SK-N-SH treated with all-trans-retinoic acid at 6 μM for 48 hours (cell line): Measurements from ENCODE around the gene PTGIS.

Experiments used
- CSDC2 ChIP-seq: fragments of 250-450 bp; sonication (Bioruptor Pico); IDR thresholded peaks from 2 replicates; pipeline ENCODE4 v1.5.0; 2020; ENCODE audit warnings: mild to moderate bottlenecking, moderate library complexity
- ESRRG ChIP-seq: fragments of 250-450 bp; sonication (Bioruptor Pico); IDR thresholded peaks from 2 replicates; pipeline ENCODE4 v1.6.1; 2021; ENCODE audit warnings: mild to moderate bottlenecking
- PATZ1 ChIP-seq: fragments of 250-450 bp; sonication (Bioruptor Pico); IDR thresholded peaks from 2 replicates; pipeline ENCODE4 v1.8.0; 2020; ENCODE audit warnings: mild to moderate bottlenecking, moderate library complexity, borderline replicate concordance
- RARB ChIP-seq: fragments of 250-450 bp; sonication (Bioruptor Pico); IDR thresholded peaks from 2 replicates; pipeline ENCODE4 v1.8.0; 2021; ENCODE audit warnings: mild to moderate bottlenecking, moderate library complexity
- SNAI2 ChIP-seq: fragments of 250-450 bp; sonication (Bioruptor Pico); IDR thresholded peaks from 2 replicates; pipeline ENCODE4 v1.5.0; 2020; ENCODE audit warnings: mild to moderate bottlenecking, moderate library complexity
- TCF4 ChIP-seq: fragments of 250-450 bp; sonication (Bioruptor Pico); IDR thresholded peaks from 2 replicates; pipeline ENCODE4 v1.8.0; 2021; ENCODE audit warnings: mild to moderate bottlenecking, moderate library complexity, borderline replicate concordance
- ZC3H10 ChIP-seq: fragments of 250-450 bp; sonication (Bioruptor Pico); IDR thresholded peaks from 2 replicates; pipeline ENCODE4 v1.5.1; 2021; ENCODE audit warnings: mild to moderate bottlenecking, moderate library complexity
- ZFP3 ChIP-seq: fragments of 250-450 bp; sonication (Bioruptor Pico); IDR thresholded peaks from 2 replicates; pipeline ENCODE4 v1.5.0; 2020; ENCODE audit warnings: mild to moderate bottlenecking, moderate library complexity

- TF ChIP-seq RARB (CRISPR knock-in tag) (no peak), ZFP3 (CRISPR knock-in tag) (no peak), PATZ1 (CRISPR knock-in tag) (no peak), ESRRG (CRISPR knock-in tag) (no peak), ZC3H10 (CRISPR knock-in tag) (no peak), SNAI2 (CRISPR knock-in tag) (no peak), TCF4 (CRISPR knock-in tag) (no peak), CSDC2 (no peak)
These were observed 24.0 kb downstream of the PTGIS start for GRCh38 chr20:49543858-49544437.
